GM12891 (cell line): ENCODE data around the gene CNOT10.

ENCODE experiments used
- POLR2A ChIP-seq: IDR thresholded peaks from 2 replicates; pipeline ENCODE4 v1.6.1; 2011; ENCODE audit warnings: low read depth, low read length, control low read depth
- POLR2AphosphoS5 ChIP-seq: IDR thresholded peaks from 2 replicates; pipeline ENCODE4 v1.6.1; 2011; ENCODE audit warnings: low read depth, low read length, control low read depth
- SPI1 ChIP-seq: IDR thresholded peaks from 2 replicates; pipeline ENCODE4 v1.6.1; 2011; ENCODE audit warnings: low read depth, low read length, control low read depth
- TAF1 ChIP-seq: IDR thresholded peaks from 2 replicates; pipeline ENCODE4 v1.6.1; 2011; ENCODE audit warnings: low read depth, low read length, control low read depth

DNA sequence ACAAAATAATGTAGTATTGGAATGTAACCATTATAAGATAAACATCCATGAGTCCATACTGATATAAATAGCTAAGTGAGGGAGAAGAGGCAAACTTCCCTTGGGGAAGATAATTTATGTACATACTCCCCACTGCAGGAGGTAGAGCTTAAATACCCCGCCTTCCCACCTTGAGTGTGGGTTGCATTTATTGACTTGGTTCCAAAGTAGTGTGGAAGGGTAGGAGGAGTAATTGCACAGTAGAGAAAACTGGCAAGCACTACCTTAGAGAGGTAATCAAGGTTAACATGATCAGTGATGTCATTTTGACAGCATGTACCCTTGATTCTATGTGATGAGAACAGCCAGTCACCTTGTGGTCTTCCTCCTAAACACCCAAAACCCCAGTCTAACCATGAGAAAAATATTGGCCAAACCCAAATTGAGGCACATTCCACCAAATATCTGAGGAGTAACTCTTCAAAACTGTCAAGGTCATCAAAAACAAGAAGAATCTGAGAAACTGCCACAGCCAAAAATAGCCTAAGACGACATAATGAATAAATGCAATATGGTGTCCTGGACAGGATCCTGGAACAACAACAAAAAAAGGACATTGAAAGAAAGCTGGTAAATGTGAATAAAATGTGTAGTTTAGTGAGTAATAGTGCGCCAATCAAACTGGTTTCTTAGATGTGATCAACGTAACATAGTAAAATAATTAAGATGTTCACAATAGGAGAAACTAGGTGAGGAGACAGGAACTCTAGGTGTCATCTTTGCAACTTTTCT is 774 bp upstream of the CNOT10 start:
- TF ChIP-seq POLR2A: no peak
- TF ChIP-seq POLR2AphosphoS5: no peak
- TF ChIP-seq SPI1: no peak
- TF ChIP-seq TAF1: 0 out of 2 replicates have a peak, but pooled peaks have one; percentile 10
